Mammary epithelial cell (primary cell): ENCODE data around the gene HSD17B4.

ENCODE experiments used
- CTCF ChIP-seq, 2 donors: IDR thresholded peaks in 1 of 2; conservative IDR thresholded peaks in 1 of 2; 2 replicates each; pipeline ENCODE4 v1.5.1; 2011 to 2012; ENCODE audit warnings: inconsistent platforms in 2 of 2, low read length in 2 of 2, mild to moderate bottlenecking in 2 of 2, control low read depth in 1 of 2, low read depth in 1 of 2; ENCODE audit not compliant: insufficient read depth in 1 of 2; ENCODE audit errors: extremely low read depth in 1 of 2
- EZH2 ChIP-seq: IDR thresholded peaks from 2 replicates; pipeline ENCODE4 v1.6.1; 2012; ENCODE audit warnings: low read length, inconsistent platforms, borderline replicate concordance

DNA sequence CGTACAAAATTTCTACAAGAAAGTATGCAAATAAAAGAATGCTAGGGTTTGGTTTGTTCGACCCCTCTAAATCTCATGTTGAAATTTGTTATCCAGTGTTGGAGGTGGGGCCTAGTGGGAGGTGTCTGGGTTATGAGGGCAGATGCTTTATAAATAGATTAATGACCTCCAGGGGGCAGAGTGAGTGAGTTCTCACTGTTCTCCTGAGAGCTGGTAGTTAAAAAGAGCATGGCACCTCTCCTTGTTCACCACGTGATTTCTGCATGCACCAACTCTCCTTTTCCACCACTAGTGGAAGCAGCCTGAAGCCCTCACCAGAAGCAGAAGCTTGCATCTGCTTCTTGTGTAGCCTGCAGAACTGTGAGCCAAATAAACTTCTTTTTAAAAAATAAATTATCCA lies 126.6 kb downstream of the HSD17B4 start:
- TF ChIP-seq CTCF (conservative IDR thresholded peaks at IDR 0.05 in 1 of 2, IDR thresholded peaks at IDR 0.05 in 1 of 2; ENCODE audit: extremely low read depth in 1 of 2, insufficient read depth in 1 of 2, low read depth in 1 of 2, low read length in 2 of 2) (peak; percentile 22 to 45), EZH2 (no peak)
